ENCODE data around the gene IL22RA2.
A peak's percentile ranks its signal among the peaks of the same experiment; 100 is the strongest.
"Not testable (repeated sequence)": the region's sequence is repeated elsewhere in the genome, so short reads cannot be mapped to it uniquely, and the experiment has no call there.

IL22RA2 gene, protein sequence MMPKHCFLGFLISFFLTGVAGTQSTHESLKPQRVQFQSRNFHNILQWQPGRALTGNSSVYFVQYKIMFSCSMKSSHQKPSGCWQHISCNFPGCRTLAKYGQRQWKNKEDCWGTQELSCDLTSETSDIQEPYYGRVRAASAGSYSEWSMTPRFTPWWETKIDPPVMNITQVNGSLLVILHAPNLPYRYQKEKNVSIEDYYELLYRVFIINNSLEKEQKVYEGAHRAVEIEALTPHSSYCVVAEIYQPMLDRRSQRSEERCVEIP

DNA sequence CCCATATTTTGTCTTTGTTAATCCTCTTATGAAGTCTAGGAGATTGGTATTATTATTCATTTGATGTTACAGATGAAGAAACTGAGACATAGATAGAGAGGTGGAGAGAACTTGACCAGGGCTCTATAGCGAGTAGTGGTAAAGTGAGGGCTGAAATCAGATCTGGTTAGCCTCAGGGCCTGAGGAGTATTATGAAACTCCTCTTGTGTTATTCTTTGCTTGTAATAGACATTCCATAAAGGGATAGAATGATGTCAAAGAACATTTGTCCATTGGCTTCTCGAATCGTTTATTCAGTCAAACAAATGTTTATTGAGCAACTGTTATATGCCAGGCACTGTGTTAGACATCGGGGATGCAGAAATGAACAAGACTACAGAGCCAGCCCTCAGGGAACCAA, at the start of gene IL22RA2:
IL22RA2 (minus strand) TSS at position 144 of the 400 bp plus-strand sequence. CDS start 11,895 bp downstream, outside the sequence.
- DNase-seq (ENCODE audit: low read depth), result no peak

DNA sequence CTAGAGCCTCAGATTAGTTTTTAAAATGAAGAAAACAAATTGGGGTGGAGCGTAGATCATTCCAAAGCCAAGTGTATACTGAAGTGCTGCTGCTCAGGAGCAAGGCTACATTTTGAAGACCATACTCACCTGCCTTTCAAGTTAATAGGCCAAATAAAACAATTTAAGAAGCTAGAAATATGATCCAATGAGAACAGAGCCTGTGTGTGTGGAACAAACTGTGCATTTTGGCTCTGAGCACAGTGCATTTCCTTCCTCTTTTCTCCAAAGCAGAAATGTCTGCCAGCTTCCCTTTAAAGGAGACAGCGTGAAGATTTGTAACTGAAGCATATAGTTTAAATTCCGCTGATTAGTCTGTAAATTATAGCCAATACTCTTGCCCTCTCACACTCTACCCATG, 48.9 kb upstream of the IL22RA2 start:
- no peak for DNase-seq (ENCODE audit: low read depth)

DNA sequence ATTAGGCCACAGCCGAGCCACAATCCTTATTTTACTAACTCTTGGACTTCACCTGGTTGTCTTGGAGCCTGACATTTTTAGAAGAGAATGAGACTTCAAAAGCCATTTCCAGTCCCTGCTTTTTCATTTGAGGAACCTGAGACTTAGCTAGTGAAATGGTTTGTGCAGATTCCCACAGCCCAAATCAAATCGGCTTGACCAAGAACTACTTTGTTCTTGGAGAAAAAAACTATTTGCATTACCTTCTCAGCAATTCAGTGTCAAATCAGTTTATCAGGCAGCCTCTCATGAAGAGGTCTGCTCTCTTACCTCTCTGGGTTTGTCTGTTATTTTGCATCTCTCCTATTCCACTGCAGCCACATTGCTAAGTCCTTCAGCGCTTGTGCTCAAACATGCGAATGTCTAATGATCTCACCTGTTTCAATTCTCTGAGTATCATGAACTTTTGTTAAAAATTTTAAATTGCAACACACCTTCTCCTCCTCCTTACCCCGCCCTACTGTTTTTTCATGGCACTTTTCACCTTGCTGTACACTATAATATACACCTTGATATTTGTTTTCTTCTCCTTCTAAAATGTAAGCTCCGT, 46.3 kb upstream of the IL22RA2 start:
- no peak for DNase-seq (ENCODE audit: low read depth)

DNA sequence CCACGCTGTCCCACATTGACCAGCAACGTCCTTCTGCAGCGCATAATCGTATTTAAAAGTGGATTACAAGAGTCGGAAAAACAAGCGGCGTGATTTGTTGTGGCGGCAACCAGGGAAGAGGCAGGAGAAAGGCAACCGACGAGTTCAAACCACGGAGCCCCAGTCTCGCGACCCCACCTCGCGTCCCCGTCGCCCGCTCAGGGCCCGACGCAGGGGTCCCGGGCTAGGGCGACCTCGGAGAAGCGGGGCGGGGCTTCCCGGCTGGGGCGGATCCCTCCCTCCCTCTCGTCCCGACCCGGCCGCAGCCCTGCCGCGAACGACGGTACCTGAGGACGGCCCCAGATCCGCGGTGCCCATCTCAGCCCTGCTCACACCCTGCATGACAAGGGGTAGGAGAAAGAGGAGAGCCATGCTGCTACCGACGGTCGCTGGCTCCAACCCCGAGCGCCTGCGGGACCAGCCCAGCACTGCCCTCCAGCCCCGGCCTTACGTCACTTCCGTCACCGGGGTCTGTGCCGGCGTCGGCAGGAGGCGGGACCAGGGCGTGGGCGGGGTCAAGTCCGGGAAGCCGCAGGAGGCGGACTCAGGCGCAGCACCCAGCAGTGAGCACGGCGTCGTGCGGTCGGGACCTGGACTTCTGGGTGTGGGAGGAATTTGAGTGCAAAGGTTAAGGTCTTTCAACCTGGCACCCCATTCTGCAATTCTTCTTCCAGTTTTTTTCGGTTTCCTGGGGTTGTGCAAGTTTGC, 45.6 kb upstream of the IL22RA2 start, which contains the start of gene IFNGR1:
IFNGR1 (minus strand) TSS at position 469 of the 747 bp plus-strand sequence; CDS start at position 411, 58 bp downstream.
- DNase-seq (ENCODE audit: low read depth), result peak; percentile 89

DNA sequence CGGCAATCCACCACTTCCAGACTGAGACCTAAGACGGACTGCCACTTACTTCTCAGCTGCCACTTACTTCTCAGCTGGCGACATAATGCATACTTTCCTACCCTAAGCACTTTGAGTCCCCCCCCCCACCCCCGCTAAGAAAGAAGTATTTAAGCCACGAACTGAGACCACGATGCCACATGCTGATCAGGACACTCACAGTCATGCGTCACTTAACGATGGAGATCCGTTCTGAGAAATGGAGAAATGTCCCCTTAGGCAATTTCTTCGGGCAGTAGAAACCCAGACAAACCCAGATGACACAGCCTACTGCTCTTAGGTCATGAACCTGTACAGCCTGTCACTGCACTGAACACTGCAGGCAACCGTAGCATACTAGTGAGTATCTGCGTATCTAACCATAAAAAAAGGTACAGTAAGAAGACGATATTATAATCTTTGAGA, 45.1 kb upstream of the IL22RA2 start:
- no peak for DNase-seq (ENCODE audit: low read depth)

DNA sequence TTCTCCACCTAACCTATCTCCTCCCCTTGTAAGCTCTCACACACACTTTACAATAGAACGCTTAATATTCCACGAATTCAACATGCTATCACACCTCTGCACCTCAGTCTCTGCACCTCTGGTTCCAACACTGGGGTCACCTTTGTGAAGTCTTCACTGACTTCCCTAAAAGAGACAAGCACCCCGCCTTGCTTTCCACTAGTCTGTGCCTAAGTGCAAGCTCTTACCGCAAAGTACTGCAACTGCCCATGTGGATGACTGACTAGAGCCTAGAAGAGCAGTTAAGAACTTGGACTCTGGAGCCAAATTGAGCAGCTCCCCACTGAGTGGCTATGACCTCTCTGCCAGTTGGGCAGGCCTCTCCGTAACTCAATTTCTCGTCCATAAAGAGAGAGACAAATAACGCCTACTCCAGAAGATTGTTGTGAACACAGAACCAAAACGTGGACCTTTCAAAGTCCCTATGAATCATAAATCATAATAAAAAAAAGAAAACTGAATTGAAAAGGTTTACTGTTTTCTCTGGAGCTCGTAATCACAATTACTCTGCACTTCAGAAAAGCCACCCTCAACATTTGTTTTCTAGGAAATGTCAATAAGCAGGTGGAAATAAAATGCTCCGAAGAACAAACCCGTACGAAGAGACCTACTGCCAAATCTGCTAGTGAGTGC, 44.5 kb upstream of the IL22RA2 start:
- DNase-seq (ENCODE audit: low read depth), result no peak

DNA sequence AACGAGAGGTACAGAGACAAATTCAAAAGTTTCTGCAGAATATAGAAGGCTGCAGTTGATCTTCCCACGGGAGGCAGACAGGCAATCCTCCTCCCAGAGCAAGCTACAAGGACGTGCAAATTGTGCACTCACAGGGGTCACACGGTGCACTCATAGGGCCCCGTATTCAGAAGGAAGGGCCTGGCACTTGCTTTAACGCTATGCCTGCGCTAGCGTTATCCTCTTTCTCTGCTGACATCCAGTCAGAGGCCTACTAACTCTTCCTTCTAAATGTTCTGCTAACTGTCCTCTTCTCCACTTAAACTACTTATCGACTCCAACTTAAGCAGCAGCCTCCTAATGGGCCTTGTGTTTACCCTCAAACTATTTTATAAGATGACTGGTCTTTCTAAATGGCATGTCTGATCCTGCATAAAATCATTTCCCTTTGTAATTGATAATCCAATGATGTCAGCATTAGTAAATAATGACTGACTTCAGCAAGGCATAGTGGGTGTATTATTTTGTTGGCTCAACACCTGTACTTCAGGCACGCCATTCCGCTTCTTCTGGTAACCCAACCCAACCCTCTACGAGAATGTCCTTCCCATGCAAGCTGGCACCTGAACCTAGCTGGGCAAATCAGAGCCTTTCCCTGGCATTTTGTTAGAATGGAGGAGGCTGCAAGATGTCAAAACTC, 43.6 kb upstream of the IL22RA2 start:
- DNase-seq (ENCODE audit: low read depth), result no peak

DNA sequence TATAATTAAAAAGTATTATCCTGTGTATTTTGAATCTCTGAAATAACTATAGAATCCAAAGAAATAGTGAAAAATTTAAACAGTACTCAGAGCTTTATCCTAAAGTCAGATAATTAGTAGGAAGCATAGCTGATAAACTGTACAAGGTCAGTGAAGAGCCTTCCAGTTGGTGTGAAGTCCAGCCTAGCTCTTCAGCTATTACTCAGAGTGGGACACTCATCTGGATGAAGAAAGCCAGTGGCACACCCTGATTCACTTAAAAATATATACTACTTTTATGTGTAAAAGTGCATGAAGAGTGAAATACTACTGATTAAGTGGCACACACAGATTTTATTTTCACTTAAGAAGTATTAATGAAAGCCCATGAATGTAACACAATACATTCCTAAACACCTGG, 42.7 kb upstream of the IL22RA2 start:
- DNase-seq (ENCODE audit: low read depth), result no peak

DNA sequence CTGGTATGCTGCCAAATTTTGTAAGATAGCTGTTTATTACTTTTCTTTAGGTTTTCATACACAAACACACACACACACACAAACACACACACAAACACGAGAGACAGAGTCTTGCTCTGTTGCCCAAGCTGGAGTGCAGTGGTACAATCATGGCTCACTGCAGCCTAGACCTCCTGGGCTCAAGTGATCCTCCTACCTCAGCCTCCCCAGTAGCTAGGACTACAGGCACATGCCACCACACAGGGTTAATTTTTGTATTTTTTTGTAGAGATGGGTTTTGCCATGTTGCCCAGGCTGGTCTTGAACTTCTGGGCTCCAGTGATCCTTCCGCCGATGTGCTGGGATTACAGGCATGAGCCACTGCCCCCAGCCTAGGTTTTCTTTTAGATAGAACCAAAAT, 42.2 kb upstream of the IL22RA2 start:
- DNase-seq (ENCODE audit: low read depth), result not testable (repeated sequence)

DNA sequence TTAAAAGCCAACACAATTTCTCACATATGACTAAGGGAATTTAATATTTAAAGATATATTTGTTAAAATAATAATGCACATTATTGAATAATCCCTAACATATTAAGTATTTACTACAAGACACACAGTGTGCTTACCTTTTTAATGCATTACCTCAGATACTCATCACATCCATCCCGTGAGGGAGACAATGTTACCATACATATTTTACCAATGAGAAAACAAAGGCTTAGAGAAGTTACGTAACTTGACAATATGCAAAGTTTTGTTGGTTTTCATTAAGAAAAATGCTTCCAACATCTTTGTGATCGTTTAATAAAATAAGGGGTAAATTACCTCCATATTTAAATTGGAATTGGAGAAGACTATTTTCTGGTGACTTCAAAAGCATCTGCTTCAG, 41.5 kb upstream of the IL22RA2 start:
- DNase-seq (ENCODE audit: low read depth), result no peak

DNA sequence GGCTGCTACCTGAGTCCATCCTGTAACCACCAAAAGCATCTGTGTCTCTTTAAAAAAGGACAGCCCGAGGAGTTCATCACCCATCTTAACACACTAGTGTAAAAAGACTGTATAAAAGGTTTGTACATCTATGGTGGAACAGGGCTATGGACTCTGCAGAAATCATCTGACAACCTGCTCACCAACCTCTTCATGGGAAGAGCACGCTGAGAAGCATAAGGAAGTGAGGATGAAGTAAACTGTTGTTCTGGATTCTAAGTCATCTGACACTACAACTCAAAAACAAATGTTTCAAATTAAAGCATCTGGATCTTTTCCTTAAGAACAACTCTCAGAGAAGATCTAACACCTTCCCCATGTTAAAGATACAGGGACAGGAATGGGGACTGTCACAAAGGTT, 40.4 kb upstream of the IL22RA2 start:
- DNase-seq (ENCODE audit: low read depth), result no peak

DNA sequence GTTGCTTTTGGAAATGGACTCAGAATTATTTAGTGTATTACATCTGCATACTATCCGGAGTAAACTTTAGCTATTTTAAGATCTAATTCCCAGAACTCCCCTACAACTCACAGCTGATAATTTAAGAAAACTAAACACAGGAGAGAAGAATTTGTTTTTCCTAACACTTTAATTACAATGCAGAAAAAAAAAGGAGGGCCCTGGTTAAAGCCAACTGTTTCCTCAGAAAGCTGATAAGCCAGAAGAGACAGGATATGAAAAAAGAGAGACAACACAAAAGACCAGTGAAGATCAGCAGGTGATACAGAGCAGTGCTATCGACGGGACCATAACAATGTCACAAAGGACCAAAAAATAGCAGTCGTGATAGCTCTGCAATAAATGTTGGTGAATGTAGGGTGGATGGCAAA, 39.9 kb upstream of the IL22RA2 start:
- no peak for DNase-seq (ENCODE audit: low read depth)

DNA sequence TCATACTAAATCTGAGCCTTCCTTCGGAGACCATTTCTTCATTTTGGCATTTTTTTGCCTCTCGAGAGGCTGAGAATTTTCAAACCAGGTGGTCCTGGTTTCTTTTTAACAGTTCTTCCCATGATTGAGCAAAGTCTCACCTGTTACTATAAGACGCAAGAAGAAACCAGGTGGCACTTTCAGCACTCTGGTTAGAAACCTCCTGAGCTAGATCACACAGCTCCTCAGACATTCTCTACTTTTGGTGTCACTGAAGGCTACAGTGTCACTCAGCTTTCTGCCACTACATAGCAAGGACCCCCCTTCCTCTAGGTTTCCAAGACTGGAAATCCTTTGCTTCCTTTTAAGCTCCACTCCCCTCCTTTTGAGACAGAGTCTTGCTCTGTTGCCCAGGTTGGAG, 38.5 kb upstream of the IL22RA2 start:
- DNase-seq (ENCODE audit: low read depth), result no peak

DNA sequence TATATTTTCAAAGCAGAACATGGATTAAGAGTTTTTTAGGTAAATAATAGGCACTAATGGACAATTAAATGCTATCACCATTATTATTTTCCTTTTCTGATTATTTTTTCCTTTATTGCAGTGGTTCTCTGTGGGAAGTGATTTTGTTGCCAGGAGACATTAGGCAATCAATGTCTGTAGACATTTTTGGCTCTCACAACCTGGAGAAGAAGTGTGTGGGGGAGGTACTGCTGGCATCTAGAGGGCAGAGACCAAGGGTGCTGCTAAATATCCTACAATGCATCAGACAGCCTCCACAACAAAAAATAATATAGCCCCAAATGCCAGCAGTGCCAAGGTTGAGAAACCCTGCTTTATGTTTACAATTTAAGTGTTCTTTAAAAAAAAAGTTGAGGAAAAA, 37.5 kb upstream of the IL22RA2 start:
- DNase-seq (ENCODE audit: low read depth), result no peak

DNA sequence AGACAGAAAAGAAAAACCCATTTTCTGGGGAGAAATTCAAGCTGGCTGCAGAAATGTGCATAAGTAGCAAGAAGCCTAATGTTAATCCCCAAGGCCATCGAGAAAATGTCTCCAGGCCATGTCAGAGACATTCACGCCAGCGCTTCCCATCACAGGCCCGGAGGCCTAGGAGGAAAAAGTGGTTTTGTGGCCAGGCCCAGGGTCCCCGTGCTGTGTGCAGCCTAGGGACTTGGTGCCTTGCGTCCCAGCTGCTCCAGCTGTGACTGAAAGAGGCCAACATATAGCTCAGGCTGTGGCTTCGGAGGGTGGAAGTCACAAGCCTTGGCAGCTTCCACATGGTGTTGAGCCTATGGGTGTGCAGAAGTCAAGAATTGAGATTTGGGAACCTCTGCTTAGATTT, 34.8 kb upstream of the IL22RA2 start:
- DNase-seq (ENCODE audit: low read depth), result no peak

DNA sequence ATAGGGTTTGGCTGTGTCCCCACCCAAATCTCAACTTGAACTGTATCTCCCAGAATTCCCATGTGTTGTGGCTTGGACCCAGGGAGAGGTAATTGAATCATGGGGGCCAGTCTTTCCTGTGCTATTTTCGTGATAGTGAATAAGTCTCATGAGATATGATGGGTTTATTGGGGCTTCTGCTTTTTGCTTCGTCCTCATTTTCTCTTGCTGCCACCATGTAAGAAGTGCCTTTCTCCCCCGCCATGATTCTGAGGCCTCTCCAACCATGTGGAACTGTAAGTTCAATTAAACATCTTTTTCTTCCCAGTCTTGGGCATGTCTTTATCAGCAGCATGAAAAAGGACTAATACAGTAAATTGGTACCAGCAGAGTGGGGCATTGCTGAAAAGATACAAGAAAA, 34.0 kb upstream of the IL22RA2 start:
- DNase-seq (ENCODE audit: low read depth), result not testable (repeated sequence)

DNA sequence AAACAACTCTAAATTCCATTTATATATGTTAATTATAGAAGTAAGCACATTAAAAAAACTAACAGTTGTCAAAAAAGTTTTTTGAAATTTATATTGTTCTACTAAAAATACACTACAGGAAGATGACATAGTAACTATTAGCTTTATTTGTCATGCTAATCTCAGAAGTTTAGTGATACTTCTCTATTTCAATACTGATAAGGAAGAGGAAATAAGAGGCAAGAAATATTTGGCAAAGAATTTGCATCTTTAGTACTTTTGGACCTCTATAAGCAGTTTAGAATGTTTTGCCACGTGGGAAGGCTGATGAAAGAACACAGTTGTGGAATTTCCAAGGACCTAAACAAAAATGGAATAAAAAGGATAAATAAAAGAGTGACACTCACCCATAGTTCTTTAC, 33.1 kb upstream of the IL22RA2 start:
- no peak for DNase-seq (ENCODE audit: low read depth)

DNA sequence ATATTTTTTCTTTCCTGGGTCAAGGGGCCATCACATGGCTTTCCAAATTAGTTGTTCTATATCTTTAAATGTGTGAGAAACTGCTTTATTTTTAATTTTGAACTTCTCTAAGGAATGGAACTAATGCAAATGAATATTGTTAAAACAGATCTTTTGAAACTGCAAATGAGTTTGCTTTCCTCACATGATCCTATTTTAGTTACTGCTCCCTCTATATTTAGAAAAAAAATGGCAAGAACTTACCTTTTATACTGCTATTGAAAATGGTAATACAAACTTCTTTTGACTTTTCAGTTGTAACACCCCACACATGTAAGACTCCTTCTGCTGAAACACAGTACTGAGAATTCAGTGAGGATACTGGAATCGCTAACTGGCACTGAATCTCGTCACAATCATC, 29.8 kb upstream of the IL22RA2 start:
- no peak for DNase-seq (ENCODE audit: low read depth)

DNA sequence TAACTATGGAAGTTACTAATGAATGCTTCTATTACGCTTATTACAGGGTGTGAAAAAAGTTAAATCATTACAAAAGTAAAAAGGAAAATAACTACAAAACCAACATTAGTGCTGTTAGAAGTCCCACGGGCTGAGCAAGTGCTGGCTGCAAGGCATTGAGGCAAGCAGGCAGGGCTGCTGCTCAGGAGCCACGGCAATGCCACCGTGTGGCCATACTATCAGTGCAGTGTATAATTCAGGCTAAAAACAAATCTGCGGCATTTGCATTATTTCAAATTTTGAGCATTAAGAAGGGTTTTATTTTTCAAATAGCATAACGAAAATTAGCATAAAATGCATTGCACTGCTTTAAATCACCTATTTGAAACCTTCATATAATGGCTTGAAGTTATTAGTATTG, 28.6 kb upstream of the IL22RA2 start:
- DNase-seq (ENCODE audit: low read depth), result no peak

DNA sequence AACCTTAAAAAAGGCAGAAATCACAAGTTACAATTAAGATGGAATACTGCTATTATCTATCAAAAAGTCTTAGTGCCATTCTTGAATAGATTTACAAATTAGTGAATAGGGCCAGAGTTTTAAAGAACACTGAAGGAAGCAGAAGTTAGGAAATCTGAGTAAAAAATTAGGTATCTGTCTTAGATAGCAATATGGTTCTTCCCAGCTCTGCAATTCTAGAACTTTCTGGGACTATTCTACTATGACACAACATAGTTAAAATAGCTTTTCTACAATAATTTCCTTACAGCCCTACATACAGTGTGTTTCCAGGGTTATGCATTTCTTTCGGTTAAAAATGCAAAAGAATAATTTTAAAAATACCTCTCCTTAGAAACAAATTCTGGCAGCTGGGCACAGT, 27.6 kb upstream of the IL22RA2 start:
- DNase-seq (ENCODE audit: low read depth), result no peak

DNA sequence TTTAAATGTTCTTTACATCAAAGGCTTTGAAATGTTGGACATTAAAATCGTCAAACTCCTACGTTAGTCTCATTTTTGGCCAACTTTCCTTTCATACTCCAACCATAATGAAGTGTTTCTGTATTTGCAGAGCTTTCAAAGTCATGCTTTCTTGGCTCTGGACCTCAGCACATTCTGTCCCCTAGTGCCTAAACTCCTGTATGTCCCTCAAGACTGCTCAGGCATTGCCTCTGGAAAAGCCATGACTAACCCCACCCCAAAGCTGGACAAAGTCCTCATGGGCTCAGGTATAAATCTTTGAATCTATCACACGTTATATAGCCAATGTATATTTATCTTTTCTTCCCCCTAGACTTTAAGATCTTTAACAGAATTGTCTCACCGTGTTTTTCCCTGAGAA, 26.8 kb upstream of the IL22RA2 start:
- DNase-seq (ENCODE audit: low read depth), result no peak

Data from stimulated activated CD8-positive, alpha-beta memory T cell treated with anti-CD3 and anti-CD28 coated beads, Interleukin-12 subunit alpha, Interleukin-12 subunit beta, amount 100 ng/mL, for 4 hours (primary cell).